ENCODE data around the gene VWA5B2.

- TF ChIP-seq CTCF (IDR thresholded peaks at IDR 0.05 in 4 of 5, conservative IDR thresholded peaks at IDR 0.05 in 1 of 5) (no peak), POLR2A (IDR thresholded peaks at IDR 0.05) (no peak)
Observed at GRCh38 chr3:184231671-184232070, 2.3 kb downstream of the VWA5B2 start.

Measured in gastrocnemius medialis (tissue), 4 donors.